ENCODE results near the gene MOSMO. TPM values are rescaled to one million over a fixed set of nuclear protein-coding genes. Genes with fewer than 3 reads are reported as not detected.

MOSMO gene
- total and polyA plus RNA-seq, 2 donors (not counting 1 experiment from before 2014, with no cell fraction given), result 13.0 to 20.2 TPM

DNA sequence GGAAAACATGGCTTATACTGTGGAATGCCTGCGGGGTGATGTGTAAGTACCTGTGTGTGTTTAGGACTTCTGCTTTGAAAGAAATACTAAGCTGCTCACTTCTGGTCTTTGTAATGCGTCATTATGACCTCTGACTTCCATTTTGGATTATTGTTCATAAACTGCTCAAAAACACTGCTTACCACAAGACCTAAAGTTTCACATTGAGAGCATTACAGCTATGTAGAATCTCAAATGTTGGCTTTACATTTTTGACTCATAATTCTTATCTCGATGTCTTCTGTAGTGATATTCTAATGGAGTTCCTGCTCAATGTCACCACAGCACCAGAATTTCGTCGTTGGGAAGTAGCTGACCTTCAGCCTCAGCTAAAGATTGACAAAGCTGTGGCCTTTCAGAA lies 45.4 kb upstream of the MOSMO start:
- Mint-ChIP-seq H3K27me3 (no peaks in the 10 kb centered on the region), H3K9me3 (ENCODE audit: insufficient read depth) (no peaks in the 10 kb centered on the region), H3K27ac (no peak overlapping the region), H3K4me3 (no peak overlapping the region), H3K4me1 (peaks cover 6% of the 10 kb centered on the region)
- ChIA-PET POLR2A (no interaction called here), CTCF (no interaction called here)
- Histone ChIP-seq H2AFZ (ENCODE audit: insufficient read depth, low read depth, low read length, poor library complexity, severe bottlenecking) (no peak overlapping the region), H4K20me1 (ENCODE audit: control insufficient read depth, insufficient read depth, low read length, poor library complexity, severe bottlenecking) (peaks cover 30% of the 10 kb centered on the region), H3K9ac (ENCODE audit: low read length) (no peak overlapping the region), H3K36me3 (replicated peaks in 1 of 2; ENCODE audit: control extremely low read depth in 1 of 2, control insufficient read depth in 1 of 2, extremely low read depth in 1 of 2, insufficient read depth in 2 of 2, low read length in 1 of 2) (peaks cover 12 to 93% of the 10 kb centered on the region in 2 experiments), H3K4me2 (replicated peaks; ENCODE audit: low read depth, low read length, poor library complexity, severe bottlenecking) (no peak overlapping the region), H3K9me3 (ENCODE audit: control extremely low read depth in 1 of 3, control insufficient read depth in 2 of 3, insufficient read depth in 1 of 3, low read length in 2 of 3) (no peaks in the 10 kb centered on the region), H3K79me2 (ENCODE audit: control insufficient read depth, insufficient read depth, low read length) (peaks cover 21% of the 10 kb centered on the region), H3K27ac (ENCODE audit: low read length in 2 of 2) (no peak overlapping the region), H3K27me3 (replicated peaks in 1 of 4; ENCODE audit: control extremely low read depth in 1 of 4, control insufficient read depth in 3 of 4, insufficient read depth in 4 of 4, low read length in 3 of 4) (no peaks in the 10 kb centered on the region), H3K4me3 (ENCODE audit: control extremely low read depth in 1 of 5, extremely low read depth in 1 of 5, insufficient read depth in 1 of 5, low read depth in 2 of 5, low read length in 4 of 5) (no peak overlapping the region), H3K4me1 (ENCODE audit: control insufficient read depth in 2 of 2, insufficient read depth in 2 of 2, low read length in 2 of 2) (no peaks in the 10 kb centered on the region)
- no peak for ATAC-seq (ENCODE audit: low read depth)
- WGBS (ENCODE audit: insufficient coverage), result 100% methylated on average over 1 of the region's 5 CpGs
- TF ChIP-seq EZH2 (IDR thresholded peaks at IDR 0.05; ENCODE audit: borderline replicate concordance, insufficient read depth, low read depth, low read length, poor library complexity, severe bottlenecking), result no peak
- TF ChIP-seq, protein P1, sequence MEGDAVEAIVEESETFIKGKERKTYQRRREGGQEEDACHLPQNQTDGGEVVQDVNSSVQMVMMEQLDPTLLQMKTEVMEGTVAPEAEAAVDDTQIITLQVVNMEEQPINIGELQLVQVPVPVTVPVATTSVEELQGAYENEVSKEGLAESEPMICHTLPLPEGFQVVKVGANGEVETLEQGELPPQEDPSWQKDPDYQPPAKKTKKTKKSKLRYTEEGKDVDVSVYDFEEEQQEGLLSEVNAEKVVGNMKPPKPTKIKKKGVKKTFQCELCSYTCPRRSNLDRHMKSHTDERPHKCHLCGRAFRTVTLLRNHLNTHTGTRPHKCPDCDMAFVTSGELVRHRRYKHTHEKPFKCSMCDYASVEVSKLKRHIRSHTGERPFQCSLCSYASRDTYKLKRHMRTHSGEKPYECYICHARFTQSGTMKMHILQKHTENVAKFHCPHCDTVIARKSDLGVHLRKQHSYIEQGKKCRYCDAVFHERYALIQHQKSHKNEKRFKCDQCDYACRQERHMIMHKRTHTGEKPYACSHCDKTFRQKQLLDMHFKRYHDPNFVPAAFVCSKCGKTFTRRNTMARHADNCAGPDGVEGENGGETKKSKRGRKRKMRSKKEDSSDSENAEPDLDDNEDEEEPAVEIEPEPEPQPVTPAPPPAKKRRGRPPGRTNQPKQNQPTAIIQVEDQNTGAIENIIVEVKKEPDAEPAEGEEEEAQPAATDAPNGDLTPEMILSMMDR (IDR thresholded peaks at IDR 0.05), result no peak
- no peak for DNase-seq
- intact Hi-C loops (cut with micrococcal nuclease), result no loop called here

DNA sequence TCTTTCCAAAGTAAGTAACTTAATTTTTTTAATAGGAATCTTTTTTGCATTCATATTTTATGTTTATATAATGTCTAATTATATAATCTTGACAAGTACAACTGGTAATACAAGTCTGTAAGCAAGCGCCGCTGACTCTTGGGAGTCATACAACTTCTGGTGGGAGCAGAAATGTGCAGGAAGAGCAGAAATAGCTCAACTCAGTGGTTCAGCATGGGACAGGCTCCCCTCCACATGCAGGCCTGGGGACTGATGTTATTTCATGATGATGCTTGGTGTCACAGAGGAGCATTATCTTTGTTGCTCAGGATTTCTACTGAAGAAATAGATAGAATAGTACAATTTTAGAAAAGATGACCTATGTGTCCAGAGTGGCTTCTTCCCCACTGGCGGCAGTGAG lies 44.0 kb upstream of the MOSMO start:
- no peaks in the 10 kb centered on the region for H3K4me1 Mint-ChIP-seq
- Histone ChIP-seq H2AFZ (ENCODE audit: insufficient read depth, low read depth, low read length, poor library complexity, severe bottlenecking) (no peak overlapping the region), H3K4me1 (ENCODE audit: control insufficient read depth in 2 of 2, insufficient read depth in 2 of 2, low read length in 2 of 2) (no peaks in the 10 kb centered on the region), H3K9ac (ENCODE audit: low read length) (no peak overlapping the region), H3K27ac (ENCODE audit: low read length in 2 of 2) (no peak overlapping the region), H3K9me3 (ENCODE audit: control extremely low read depth in 1 of 3, control insufficient read depth in 2 of 3, insufficient read depth in 1 of 3, low read length in 2 of 3) (no peaks in the 10 kb centered on the region), H3K4me3 (ENCODE audit: control extremely low read depth in 1 of 5, extremely low read depth in 1 of 5, insufficient read depth in 1 of 5, low read depth in 2 of 5, low read length in 4 of 5) (no peak overlapping the region), H3K27me3 (replicated peaks in 1 of 4; ENCODE audit: control extremely low read depth in 1 of 4, control insufficient read depth in 3 of 4, insufficient read depth in 4 of 4, low read length in 3 of 4) (no peaks in the 10 kb centered on the region), H3K79me2 (ENCODE audit: control insufficient read depth, insufficient read depth, low read length) (peaks cover 17% of the 10 kb centered on the region), H3K4me2 (replicated peaks; ENCODE audit: low read depth, low read length, poor library complexity, severe bottlenecking) (no peak overlapping the region), H3K36me3 (replicated peaks in 1 of 2; ENCODE audit: control extremely low read depth in 1 of 2, control insufficient read depth in 1 of 2, extremely low read depth in 1 of 2, insufficient read depth in 2 of 2, low read length in 1 of 2) (peaks cover 11 to 95% of the 10 kb centered on the region in 2 experiments), H4K20me1 (ENCODE audit: control insufficient read depth, insufficient read depth, low read length, poor library complexity, severe bottlenecking) (peaks cover 25% of the 10 kb centered on the region)
- intact Hi-C loops (cut with micrococcal nuclease), result no loop called here
- no peaks in the 10 kb centered on the region for H3K27me3 Mint-ChIP-seq
- ChIA-PET POLR2A (no interaction called here), CTCF (no interaction called here)
- 97% methylated on average over 3 of the region's 3 CpGs for WGBS (ENCODE audit: insufficient coverage)
- DNase-seq, result no peak
- ATAC-seq (ENCODE audit: low read depth), result no peak
- H3K27ac Mint-ChIP-seq, result no peak overlapping the region
- TF ChIP-seq, protein P1 (IDR thresholded peaks at IDR 0.05), result no peak
- no peak for TF ChIP-seq EZH2 (IDR thresholded peaks at IDR 0.05; ENCODE audit: borderline replicate concordance, insufficient read depth, low read depth, low read length, poor library complexity, severe bottlenecking)
- no peaks in the 10 kb centered on the region for H3K9me3 Mint-ChIP-seq (ENCODE audit: insufficient read depth)
- H3K4me3 Mint-ChIP-seq, result no peak overlapping the region
